ENCODE results near the gene SULT6B1. TPM values are rescaled to one million over a fixed set of nuclear protein-coding genes. Genes with fewer than 3 reads are reported as not detected.
"Not testable (repeated sequence)": the region's sequence is repeated elsewhere in the genome, so short reads cannot be mapped to it uniquely, and the experiment has no call there.

The SULT6B1 gene
- total RNA-seq, 3 donors from 2014 or later (not counting 1 experiment from before 2014, with no cell fraction given), result not detected

DNA sequence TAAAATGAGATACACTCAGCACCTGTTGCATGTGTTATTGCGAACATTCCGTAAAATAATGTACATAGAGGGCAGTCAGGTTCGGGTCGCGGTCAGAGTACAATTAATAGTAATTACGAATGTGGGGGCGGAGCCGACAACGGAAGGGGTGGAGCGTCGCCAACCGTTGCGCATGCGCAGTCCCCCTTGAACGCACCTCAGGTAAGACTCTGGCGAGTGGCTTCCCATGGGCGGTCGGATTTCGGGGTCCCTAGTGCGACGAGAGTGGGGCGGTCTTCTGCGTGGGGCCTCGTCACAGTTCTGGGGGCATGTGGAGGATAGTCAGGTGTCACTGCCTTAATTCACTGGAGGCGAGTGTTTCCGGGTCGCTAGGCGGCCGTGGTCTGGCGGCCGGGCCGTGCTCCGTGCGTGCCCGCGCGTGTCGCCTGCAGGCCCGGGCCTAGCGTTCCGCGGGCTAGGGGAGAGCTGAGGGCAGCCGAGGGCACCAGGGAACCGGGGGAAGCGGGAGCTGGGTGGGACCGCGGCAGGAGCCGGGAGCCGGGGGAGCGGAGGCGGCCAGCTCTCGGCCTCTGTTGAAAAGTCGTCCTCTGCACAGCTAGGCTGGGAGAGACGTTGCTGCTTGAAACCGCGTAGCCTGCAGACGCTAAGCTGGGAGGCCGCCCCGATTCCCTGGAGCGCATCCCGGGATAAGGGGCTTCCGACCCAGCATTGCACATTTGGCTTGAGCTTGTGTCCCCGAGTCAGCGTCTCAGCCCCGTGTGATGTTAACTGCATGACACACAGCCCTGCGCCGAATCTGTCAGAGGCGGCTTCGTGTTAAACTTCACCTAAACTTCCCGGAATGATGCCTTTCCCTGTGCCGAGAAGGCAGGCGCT, 8.1 kb upstream of the SULT6B1 start, which contains the start of gene CEBPZOS:
Gene CEBPZOS (plus strand): TSS at position 177 of the 876 bp plus-strand sequence. CDS start 3,209 bp downstream, outside the sequence.
- Histone ChIP-seq H3K27ac (ENCODE audit: low read length) (peak within 1 kb of the TSS; percentile 87), H3K4me1 (ENCODE audit: control insufficient read depth, insufficient read depth, low read length) (peaks cover 18% of the 10 kb centered on the region), H3K9me3 (ENCODE audit: control insufficient read depth, insufficient read depth, low read length) (no peaks in the 10 kb centered on the region), H3K36me3 (ENCODE audit: control insufficient read depth, insufficient read depth, low read length) (peaks cover 13% of the 10 kb centered on the region), H3K4me3 (ENCODE audit: low read length) (peak within 1 kb of the TSS; percentile 85), H3K27me3 (ENCODE audit: control insufficient read depth, insufficient read depth, low read length) (no peaks in the 10 kb centered on the region)
- no peaks in the 10 kb centered on the region for H3K9me3 Mint-ChIP-seq
- H3K36me3 Mint-ChIP-seq, result no peaks in the 10 kb centered on the region
- TF ChIP-seq, protein P1, sequence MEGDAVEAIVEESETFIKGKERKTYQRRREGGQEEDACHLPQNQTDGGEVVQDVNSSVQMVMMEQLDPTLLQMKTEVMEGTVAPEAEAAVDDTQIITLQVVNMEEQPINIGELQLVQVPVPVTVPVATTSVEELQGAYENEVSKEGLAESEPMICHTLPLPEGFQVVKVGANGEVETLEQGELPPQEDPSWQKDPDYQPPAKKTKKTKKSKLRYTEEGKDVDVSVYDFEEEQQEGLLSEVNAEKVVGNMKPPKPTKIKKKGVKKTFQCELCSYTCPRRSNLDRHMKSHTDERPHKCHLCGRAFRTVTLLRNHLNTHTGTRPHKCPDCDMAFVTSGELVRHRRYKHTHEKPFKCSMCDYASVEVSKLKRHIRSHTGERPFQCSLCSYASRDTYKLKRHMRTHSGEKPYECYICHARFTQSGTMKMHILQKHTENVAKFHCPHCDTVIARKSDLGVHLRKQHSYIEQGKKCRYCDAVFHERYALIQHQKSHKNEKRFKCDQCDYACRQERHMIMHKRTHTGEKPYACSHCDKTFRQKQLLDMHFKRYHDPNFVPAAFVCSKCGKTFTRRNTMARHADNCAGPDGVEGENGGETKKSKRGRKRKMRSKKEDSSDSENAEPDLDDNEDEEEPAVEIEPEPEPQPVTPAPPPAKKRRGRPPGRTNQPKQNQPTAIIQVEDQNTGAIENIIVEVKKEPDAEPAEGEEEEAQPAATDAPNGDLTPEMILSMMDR (IDR thresholded peaks at IDR 0.05), result no peak
- DNase-seq (peak; percentile 91 to 95), ATAC-seq (peak; percentile 86 to 92 (median 87))
- peaks cover 27 to 28% of the 10 kb centered on the region in 2 donors for H3K4me1 Mint-ChIP-seq
- intact Hi-C loops (cut with micrococcal nuclease), result loop anchor here (2.0 kb wide), 1 partner anchor 40 kb away; the partner anchor contains the start of gene EIF2AK2
- WGBS (ENCODE audit: insufficient coverage), result under 1% methylated on average over 72 of the region's 72 CpGs
- no peaks in the 10 kb centered on the region for H3K27me3 Mint-ChIP-seq (ENCODE audit: low read depth in 2 of 2)
- peak within 1 kb of the TSS; percentile 98 for H3K27ac Mint-ChIP-seq
- H3K4me3 Mint-ChIP-seq, result peak within 1 kb of the TSS; percentile 100

DNA sequence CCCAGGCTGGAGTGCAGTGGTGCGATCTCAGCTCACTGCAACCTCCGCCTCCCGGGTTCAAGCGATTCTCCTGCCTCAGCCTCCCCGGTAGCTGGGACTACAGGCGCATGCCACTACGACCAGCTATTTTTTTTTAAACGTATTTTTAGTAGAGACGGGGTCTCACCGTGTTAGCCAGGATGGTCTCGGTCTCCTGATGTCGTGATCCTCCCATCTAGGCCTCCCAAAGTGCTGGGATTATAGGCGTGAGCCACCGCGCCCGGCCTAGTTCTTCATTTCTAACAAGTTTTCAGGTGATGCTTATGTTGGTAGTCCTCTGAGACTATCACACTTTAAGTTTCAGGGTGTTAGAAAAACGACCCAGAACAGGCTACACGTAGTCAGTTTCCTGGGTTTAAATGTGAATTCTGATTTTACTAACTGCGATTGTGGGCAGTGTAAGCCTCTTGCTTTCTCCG, 7.4 kb upstream of the SULT6B1 start:
- not testable (repeated sequence) for ATAC-seq; H3K27me3 Mint-ChIP-seq (ENCODE audit: low read depth in 2 of 2); H3K36me3 ChIP-seq (ENCODE audit: control insufficient read depth, insufficient read depth, low read length); H3K9me3 Mint-ChIP-seq; H3K27me3 ChIP-seq (ENCODE audit: control insufficient read depth, insufficient read depth, low read length); H3K36me3 Mint-ChIP-seq; H3K9me3 ChIP-seq (ENCODE audit: control insufficient read depth, insufficient read depth, low read length); DNase-seq
- Mint-ChIP-seq H3K27ac (peak overlapping the region; percentile 98), H3K4me1 (peaks cover 26% of the 10 kb centered on the region in 2 donors), H3K4me3 (peak overlapping the region; percentile 100)
- peaks cover 18% of the 10 kb centered on the region for H3K4me1 ChIP-seq (ENCODE audit: control insufficient read depth, insufficient read depth, low read length)
- peak overlapping the region; percentile 85 for H3K4me3 ChIP-seq (ENCODE audit: low read length)
- 82% methylated on average over 20 of the region's 20 CpGs for WGBS (ENCODE audit: insufficient coverage)
- intact Hi-C loops (cut with micrococcal nuclease), result loop anchor here (2.0 kb wide), 1 partner anchor 39 kb away; the partner anchor contains the start of gene EIF2AK2
- peak overlapping the region; percentile 87 for H3K27ac ChIP-seq (ENCODE audit: low read length)

DNA sequence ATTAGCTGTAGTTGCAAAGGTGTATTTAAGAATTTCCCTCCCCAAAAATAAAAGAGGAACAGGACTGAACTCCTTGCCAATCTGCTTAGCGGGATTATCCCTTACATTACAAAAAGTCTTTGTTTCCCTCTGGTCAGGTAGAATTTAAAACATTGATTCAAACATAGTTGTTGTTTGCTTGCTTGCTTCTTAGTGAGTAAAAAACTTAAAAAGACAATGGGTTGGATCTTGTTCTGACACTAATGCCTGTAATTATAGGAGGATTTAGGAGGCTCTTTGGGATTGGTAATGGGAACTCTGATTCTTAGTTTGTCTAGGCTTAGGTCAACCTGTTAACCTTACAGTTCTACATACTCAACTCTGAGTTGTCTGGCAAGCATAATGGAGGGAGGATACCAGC, 4.1 kb upstream of the SULT6B1 start:
- no peaks in the 10 kb centered on the region for H3K9me3 ChIP-seq (ENCODE audit: control insufficient read depth, insufficient read depth, low read length)
- no peak overlapping the region for H3K27ac ChIP-seq (ENCODE audit: low read length)
- WGBS (ENCODE audit: insufficient coverage), result no CpG with 5 or more reads among the region's 1 CpG
- H3K36me3 ChIP-seq (ENCODE audit: control insufficient read depth, insufficient read depth, low read length), result no peaks in the 10 kb centered on the region
- DNase-seq (no peak), ATAC-seq (no peak)
- peaks cover 15% of the 10 kb centered on the region for H3K4me1 ChIP-seq (ENCODE audit: control insufficient read depth, insufficient read depth, low read length)
- H3K9me3 Mint-ChIP-seq, result no peaks in the 10 kb centered on the region
- H3K4me3 Mint-ChIP-seq, result no peak overlapping the region
- peaks cover 0 to 3% of the 10 kb centered on the region in 2 donors for H3K27me3 Mint-ChIP-seq (ENCODE audit: low read depth in 2 of 2)
- no peaks in the 10 kb centered on the region for H3K27me3 ChIP-seq (ENCODE audit: control insufficient read depth, insufficient read depth, low read length)
- H3K4me1 Mint-ChIP-seq, result peaks cover 15 to 16% of the 10 kb centered on the region in 2 donors
- intact Hi-C loops (cut with micrococcal nuclease), result no loop called here
- H3K4me3 ChIP-seq (ENCODE audit: low read length), result no peak overlapping the region
- no peak overlapping the region for H3K27ac Mint-ChIP-seq
- TF ChIP-seq, protein P1 (IDR thresholded peaks at IDR 0.05), result no peak
- no peaks in the 10 kb centered on the region for H3K36me3 Mint-ChIP-seq

DNA sequence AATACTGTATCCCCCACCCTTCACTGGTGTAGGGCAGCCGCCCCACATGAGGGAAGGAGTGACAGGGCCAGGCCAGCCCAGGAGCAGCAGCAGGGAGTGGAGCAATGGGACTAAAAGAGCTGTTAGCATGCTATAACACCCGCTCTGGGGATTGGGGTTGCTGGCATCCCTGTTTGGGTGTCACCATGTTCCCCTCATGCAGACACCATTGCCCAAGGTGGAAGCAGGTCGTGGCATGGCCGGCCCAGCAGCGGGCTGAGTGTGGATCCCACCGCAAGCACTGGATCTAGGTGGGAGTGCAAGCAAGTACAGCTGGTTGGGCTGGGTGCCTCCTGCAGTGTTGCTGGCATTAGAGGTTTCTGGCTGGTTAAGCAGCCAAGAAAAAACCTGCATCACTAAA, 3.3 kb upstream of the SULT6B1 start:
- H3K4me3 Mint-ChIP-seq, result no peak overlapping the region
- WGBS (ENCODE audit: insufficient coverage), result 91% methylated on average over 6 of the region's 6 CpGs
- H3K27ac ChIP-seq (ENCODE audit: low read length), result no peak overlapping the region
- DNase-seq (no peak), ATAC-seq (no peak)
- no peak overlapping the region for H3K27ac Mint-ChIP-seq
- H3K9me3 ChIP-seq (ENCODE audit: control insufficient read depth, insufficient read depth, low read length), result no peaks in the 10 kb centered on the region
- intact Hi-C loops (cut with micrococcal nuclease), result no loop called here
- H3K9me3 Mint-ChIP-seq, result no peaks in the 10 kb centered on the region
- peaks cover 3 to 7% of the 10 kb centered on the region in 2 donors for H3K27me3 Mint-ChIP-seq (ENCODE audit: low read depth in 2 of 2)
- H3K27me3 ChIP-seq (ENCODE audit: control insufficient read depth, insufficient read depth, low read length), result no peaks in the 10 kb centered on the region
- H3K4me1 ChIP-seq (ENCODE audit: control insufficient read depth, insufficient read depth, low read length), result peaks cover 7% of the 10 kb centered on the region
- no peaks in the 10 kb centered on the region for H3K36me3 Mint-ChIP-seq
- H3K4me3 ChIP-seq (ENCODE audit: low read length), result no peak overlapping the region
- H3K4me1 Mint-ChIP-seq, result peaks cover 7 to 9% of the 10 kb centered on the region in 2 donors
- no peaks in the 10 kb centered on the region for H3K36me3 ChIP-seq (ENCODE audit: control insufficient read depth, insufficient read depth, low read length)
- TF ChIP-seq, protein P1 (IDR thresholded peaks at IDR 0.05), result no peak

All from natural killer cell (primary cell).